ENCODE results near the gene BRF1.

GRCh38 chr14:105203701-105204100, 97.1 kb downstream of the BRF1 start:
- TF ChIP-seq CTCF (IDR thresholded peaks at IDR 0.05): no peak
- TF ChIP-seq POLR2A (IDR thresholded peaks at IDR 0.05): no peak

Data from right lobe of liver (tissue), 4 donors.